GM10266 (cell line): Measurements from ENCODE around the gene ALG14.

ENCODE experiments used
- DNase-seq: peaks from one replicate; pipeline ENCODE4 v3.0.0; 2012; ENCODE audit errors: extremely low spot score
- TF ChIP-seq, protein P1 (sequence below): IDR thresholded peaks from 2 replicates; pipeline ENCODE4 v1.5.1; 2012; ENCODE audit warnings: mild to moderate bottlenecking, low read depth; ENCODE audit not compliant: control insufficient read depth, insufficient read depth; ENCODE audit errors: missing control alignments

Gene ALG14

DNA sequence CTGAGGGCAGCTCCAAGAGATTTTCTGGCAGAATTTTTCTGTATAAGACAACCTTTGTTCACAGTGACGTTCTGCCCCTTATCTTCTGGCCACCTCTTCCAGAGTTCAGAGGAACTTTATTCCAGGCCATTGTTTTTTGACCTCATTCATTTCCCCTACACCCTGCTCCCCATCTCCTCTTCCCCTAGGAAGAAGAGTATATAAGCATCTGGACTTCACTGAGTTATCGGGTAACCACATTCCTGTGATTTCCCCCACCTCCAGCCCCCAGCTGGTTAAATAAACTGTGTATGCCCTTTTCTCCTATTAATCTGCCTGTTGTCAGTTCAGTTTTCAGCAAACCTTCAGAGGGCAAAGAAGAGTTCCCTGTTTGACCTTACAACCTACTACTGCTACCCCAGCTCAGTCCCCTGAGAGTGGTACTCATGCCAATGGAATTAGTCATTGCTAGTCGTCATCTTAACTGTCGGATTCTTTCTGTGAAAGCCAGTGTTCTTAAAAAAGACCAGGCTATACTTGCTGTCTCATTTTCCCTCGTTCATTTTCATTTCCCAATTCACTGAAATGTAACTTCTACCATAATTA is 14.3 kb upstream of the ALG14 start:
- no peak for DNase-seq
- TF ChIP-seq, protein P1, sequence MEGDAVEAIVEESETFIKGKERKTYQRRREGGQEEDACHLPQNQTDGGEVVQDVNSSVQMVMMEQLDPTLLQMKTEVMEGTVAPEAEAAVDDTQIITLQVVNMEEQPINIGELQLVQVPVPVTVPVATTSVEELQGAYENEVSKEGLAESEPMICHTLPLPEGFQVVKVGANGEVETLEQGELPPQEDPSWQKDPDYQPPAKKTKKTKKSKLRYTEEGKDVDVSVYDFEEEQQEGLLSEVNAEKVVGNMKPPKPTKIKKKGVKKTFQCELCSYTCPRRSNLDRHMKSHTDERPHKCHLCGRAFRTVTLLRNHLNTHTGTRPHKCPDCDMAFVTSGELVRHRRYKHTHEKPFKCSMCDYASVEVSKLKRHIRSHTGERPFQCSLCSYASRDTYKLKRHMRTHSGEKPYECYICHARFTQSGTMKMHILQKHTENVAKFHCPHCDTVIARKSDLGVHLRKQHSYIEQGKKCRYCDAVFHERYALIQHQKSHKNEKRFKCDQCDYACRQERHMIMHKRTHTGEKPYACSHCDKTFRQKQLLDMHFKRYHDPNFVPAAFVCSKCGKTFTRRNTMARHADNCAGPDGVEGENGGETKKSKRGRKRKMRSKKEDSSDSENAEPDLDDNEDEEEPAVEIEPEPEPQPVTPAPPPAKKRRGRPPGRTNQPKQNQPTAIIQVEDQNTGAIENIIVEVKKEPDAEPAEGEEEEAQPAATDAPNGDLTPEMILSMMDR, result no peak

DNA sequence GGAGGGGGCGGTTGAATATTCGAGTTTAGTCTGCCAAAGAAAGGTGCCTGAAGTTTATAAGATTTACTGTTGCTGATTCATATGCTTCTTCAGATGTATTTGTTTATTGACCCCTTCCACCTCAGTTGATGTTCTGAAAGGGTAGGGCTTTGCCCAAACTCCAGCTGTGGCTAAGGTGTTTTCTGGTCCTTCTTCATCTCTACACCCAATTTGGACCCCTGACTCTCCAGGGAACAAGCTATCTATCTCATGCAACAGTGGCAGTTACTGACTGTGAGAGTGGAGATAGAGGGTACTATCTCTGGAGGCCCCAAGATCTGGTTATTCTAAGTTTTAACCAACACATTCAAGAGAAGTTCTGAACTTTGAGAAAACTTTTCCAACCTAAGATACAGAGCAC is 12.6 kb upstream of the ALG14 start:
- DNase-seq, result no peak
- TF ChIP-seq, protein P1, result no peak

DNA sequence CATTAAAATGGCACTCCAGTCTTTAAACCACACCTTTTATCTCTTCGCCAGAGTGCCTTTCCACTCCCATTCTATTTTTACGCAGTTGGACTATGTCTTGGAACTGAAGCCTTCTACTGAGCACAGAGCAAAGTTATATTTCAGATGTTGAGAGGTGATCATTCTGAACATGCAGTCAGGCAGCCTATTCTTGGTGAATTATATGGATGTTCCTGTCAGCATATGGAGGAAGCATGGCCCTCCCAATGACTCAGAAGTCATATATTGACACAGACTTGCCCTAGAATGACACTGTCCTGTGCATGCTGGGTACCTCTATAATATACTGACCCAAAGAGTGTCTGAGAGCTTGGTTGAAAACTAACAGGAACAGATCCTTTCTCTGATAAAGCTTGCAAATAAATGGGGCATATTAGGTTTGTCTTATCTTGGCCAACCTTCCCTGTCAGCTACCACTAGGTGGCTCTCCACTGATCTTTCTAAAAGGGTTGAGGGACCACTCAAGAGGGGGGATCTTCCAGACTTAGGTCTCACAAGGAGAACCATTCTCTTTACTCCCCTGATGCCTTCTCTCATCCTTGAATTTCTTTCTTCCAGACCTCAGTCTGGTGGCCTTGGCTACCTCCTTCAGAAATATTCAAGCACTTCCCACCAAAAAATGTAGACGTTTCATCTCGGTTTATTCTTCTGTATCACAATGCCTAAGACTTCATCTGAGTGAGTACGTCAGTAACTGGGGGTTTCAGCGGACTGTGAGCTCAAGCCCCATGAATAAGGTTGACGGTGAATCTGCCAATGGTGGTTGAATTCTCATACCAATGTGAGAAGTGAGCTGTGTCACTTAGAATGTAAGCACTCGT is 11.8 kb upstream of the ALG14 start:
- TF ChIP-seq, protein P1, result peak; percentile 72
- peak; percentile 67 for DNase-seq

DNA sequence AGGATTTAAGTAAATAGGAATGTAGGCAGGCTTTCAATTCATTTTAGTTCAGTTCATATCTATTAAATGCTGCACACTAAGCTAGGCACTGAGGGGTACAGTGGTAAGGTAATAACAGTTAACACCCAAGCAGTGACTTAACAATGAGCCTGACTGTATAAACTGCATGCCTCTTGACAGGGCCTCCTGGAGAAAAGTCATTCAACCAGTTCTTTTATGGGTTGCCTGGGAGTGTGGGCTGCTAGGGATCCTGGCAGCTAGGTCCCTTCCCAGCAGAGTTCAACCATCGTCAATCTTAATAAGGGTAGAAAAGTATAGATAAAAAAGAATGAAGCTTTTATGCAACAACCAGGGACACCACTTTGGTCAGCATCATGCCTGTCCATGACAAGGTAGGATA is 8.1 kb upstream of the ALG14 start:
- no peak for DNase-seq
- TF ChIP-seq, protein P1, result no peak

DNA sequence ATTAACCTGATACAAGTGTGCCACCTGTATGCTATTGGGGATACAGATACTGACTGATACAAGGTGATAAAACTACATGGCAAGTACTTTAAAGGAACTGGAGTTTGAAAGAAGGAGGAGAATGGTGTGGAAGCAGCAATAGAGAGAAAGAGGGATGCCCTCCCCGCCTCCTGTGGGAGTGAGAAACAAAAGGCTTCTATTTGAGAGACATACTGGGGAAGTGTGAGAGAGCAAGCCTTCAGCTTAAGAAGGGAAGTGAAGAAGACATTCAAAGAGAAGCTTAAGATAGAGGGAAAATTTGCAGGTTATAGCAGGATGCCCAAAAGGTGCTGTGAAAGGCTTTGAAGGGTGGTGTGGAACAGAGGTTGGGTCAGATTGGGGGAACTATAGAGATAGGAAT is 7.7 kb upstream of the ALG14 start:
- TF ChIP-seq, protein P1, result no peak
- no peak for DNase-seq

DNA sequence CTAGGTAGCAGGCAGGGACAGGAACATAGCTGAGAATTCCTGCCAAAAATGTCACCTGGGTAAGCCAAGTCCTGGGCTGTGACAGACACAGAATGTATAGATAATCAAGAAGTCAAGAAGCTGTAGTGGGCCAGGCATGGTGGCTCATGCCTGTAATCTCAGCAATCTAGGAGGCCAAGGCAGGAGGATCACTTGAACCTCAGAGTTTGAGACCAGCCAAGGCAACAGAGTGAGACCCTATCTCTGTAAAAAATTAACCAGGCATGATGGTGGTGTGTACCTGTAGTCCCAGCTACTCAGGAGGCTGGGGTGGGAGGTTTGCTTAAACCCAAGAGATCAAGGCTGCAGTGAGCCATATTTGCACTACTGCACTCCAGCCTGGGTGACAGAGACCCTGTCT is 3.3 kb upstream of the ALG14 start:
- no peak for DNase-seq

More for the DNA sequence above, 3.3 kb upstream of the ALG14 start:
- TF ChIP-seq, protein P1, result no peak
